ENCODE data around the gene SLC4A5. TPM values are rescaled to one million over a fixed set of nuclear protein-coding genes. Genes with fewer than 3 reads are reported as not detected.
A peak's percentile ranks its signal among the peaks of the same experiment; 100 is the strongest.

Gene SLC4A5
- total RNA-seq, 1 experiment from 2014 or later = 1.8 TPM

- no peak for TF ChIP-seq E2F5 (CRISPR knock-in tag; IDR thresholded peaks at IDR 0.05)
- no peak for TF ChIP-seq ETV6 (CRISPR knock-in tag; IDR thresholded peaks at IDR 0.05)
Measured at GRCh38 chr2:74328573-74328972, 14.6 kb downstream of the SLC4A5 start (continued).

- ATAC-seq (peak; percentile 82), DNase-seq (ENCODE audit: low spot score) (peak; percentile 30)
- peaks cover 6% of the 10 kb centered on the region for H3K27me3 Mint-ChIP-seq (ENCODE audit: low read depth)
- ChIA-PET POLR2A (no interaction called here), CTCF (no interaction called here)
- TF ChIP-seq USF1 (CRISPR knock-in tag; IDR thresholded peaks at IDR 0.05) = peak; percentile 72
- peak; percentile 78 for TF ChIP-seq USF2 (CRISPR knock-in tag; IDR thresholded peaks at IDR 0.05)
- TF ChIP-seq TEAD4 (CRISPR knock-in tag; IDR thresholded peaks at IDR 0.05) = no peak
- H3K27ac Mint-ChIP-seq = no peak overlapping the region
- no peaks in the 10 kb centered on the region for H3K9me3 Mint-ChIP-seq
- H3K4me3 Mint-ChIP-seq = no peak overlapping the region
- H3K36me3 Mint-ChIP-seq = no peaks in the 10 kb centered on the region
- peaks cover 4% of the 10 kb centered on the region; the same call in 1 of the 2 replicates for H3K4me1 Mint-ChIP-seq
Measured at GRCh38 chr2:74328074-74328473, 15.1 kb downstream of the SLC4A5 start.

GRCh38 chr2:74327627-74328026 lies 15.6 kb downstream of the SLC4A5 start:
- H3K27me3 Mint-ChIP-seq (ENCODE audit: low read depth) = peaks cover 3% of the 10 kb centered on the region
- no peak overlapping the region for H3K27ac Mint-ChIP-seq
- no peaks in the 10 kb centered on the region for H3K36me3 Mint-ChIP-seq
- no peaks in the 10 kb centered on the region for H3K9me3 Mint-ChIP-seq
- peaks cover 4% of the 10 kb centered on the region; the same call in 1 of the 2 replicates for H3K4me1 Mint-ChIP-seq
- H3K4me3 Mint-ChIP-seq = no peak overlapping the region
- POLR2A ChIA-PET = interaction anchor here (0.5 kb wide), 1 partner anchor 124 kb away, joined by 3 read pairs; no protein-coding TSS in a partner anchor
- TF ChIP-seq ZNF138 (CRISPR knock-in tag; conservative IDR thresholded peaks at IDR 0.05) (no peak), MYBL2 (CRISPR knock-in tag; IDR thresholded peaks at IDR 0.05) (no peak), ATF1 (CRISPR knock-in tag; IDR thresholded peaks at IDR 0.05) (no peak), JAZF1 (CRISPR knock-in tag; IDR thresholded peaks at IDR 0.05) (no peak), ZBTB21 (CRISPR knock-in tag; IDR thresholded peaks at IDR 0.05; ENCODE audit: borderline replicate concordance) (no peak), GTF2I (CRISPR knock-in tag; conservative IDR thresholded peaks at IDR 0.05) (no peak), ERG (CRISPR knock-in tag; IDR thresholded peaks at IDR 0.05) (no peak), USF1 (CRISPR knock-in tag; IDR thresholded peaks at IDR 0.05) (no peak), PRDM15 (CRISPR knock-in tag; IDR thresholded peaks at IDR 0.05) (no peak), EMX1 (CRISPR knock-in tag; IDR thresholded peaks at IDR 0.05) (no peak), SMAD4 (CRISPR knock-in tag; IDR thresholded peaks at IDR 0.05) (no peak), FOXJ3 (CRISPR knock-in tag; IDR thresholded peaks at IDR 0.05; ENCODE audit: borderline replicate concordance) (no peak), NFE2L1 (CRISPR knock-in tag; IDR thresholded peaks at IDR 0.05) (no peak), PRRX2 (CRISPR knock-in tag; IDR thresholded peaks at IDR 0.05) (no peak), CREB1 (CRISPR knock-in tag; IDR thresholded peaks at IDR 0.05) (no peak), ZBTB43 (CRISPR knock-in tag; IDR thresholded peaks at IDR 0.05) (no peak), ATF3 (CRISPR knock-in tag; conservative IDR thresholded peaks at IDR 0.05) (no peak), ZNF396 (CRISPR knock-in tag; IDR thresholded peaks at IDR 0.05; ENCODE audit: borderline replicate concordance) (no peak), NR3C1 (CRISPR knock-in tag; conservative IDR thresholded peaks at IDR 0.05; ENCODE audit: low read depth) (no peak), SP1 (CRISPR knock-in tag; conservative IDR thresholded peaks at IDR 0.05) (no peak)
- no peak for DNase-seq (ENCODE audit: low spot score)
- ATAC-seq = no peak
- CTCF ChIA-PET = no interaction called here
